CD1c-positive myeloid dendritic cell (primary cell): Measurements from ENCODE around the gene SHANK3.
A peak's percentile ranks its signal among the peaks of the same experiment; 100 is the strongest.

Experiments used
- DNase-seq: peaks from one replicate; pipeline ENCODE4 v3.0.0-alpha.2; 2016; ENCODE audit errors: extremely low spot score

The SHANK3 gene

GRCh38 chr22:50678218-50678650 is 5.6 kb downstream of the SHANK3 start:
- DNase-seq: no peak

DNA sequence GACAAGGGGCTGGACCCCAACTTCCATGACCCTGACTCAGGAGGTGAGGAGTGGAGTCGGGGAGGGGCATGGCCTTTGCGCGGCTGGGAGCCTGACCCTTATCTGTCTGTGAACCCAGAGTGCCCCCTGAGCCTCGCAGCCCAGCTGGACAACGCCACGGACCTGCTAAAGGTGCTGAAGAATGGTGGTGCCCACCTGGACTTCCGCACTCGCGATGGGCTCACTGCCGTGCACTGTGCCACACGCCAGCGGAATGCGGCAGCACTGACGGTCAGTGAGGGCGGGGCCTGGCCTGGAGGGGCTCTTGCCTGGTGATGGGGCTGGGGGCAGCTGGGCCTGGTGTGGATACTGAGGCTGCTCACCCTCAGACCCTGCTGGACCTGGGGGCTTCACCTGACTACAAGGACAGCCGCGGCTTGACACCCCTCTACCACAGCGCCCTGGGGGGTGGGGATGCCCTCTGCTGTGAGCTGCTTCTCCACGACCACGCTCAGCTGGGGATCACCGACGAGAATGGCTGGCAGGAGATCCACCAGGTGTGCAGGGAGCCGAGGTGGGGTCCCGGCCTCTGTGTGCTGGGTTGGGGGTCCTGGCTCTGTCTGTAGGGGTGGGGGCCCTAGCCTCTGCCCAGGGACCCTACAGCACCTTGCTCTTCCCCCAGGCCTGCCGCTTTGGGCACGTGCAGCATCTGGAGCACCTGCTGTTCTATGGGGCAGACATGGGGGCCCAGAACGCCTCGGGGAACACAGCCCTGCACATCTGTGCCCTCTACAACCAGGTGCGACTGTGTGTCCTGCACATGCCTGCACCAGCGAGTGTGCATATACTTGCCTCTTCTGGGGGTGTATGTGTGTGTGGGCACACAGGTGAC is 6.3 kb downstream of the SHANK3 start:
- no peak for DNase-seq

- no peak for DNase-seq
Measured at GRCh38 chr22:50683086-50683993, 10.7 kb downstream of the SHANK3 start.

DNA sequence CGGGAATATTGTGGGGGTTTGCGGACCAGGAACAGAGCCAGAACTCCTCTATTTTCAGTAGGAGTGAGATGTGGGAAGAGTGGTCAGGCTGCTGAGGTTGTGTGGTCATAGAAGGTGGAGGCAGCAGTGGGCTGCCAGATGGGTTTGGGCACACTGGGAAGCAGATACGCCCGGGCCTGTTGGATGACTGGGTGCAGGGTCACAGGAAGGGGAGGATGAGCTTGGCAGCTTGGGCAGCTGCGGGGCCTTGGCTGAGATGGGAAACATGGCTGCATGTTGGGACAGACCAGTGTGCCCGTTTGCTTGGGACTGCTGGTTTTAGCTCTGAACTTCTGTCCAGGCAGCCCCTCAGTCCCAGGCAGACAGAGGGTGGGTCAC is 11.4 kb downstream of the SHANK3 start:
- DNase-seq: no peak

DNA sequence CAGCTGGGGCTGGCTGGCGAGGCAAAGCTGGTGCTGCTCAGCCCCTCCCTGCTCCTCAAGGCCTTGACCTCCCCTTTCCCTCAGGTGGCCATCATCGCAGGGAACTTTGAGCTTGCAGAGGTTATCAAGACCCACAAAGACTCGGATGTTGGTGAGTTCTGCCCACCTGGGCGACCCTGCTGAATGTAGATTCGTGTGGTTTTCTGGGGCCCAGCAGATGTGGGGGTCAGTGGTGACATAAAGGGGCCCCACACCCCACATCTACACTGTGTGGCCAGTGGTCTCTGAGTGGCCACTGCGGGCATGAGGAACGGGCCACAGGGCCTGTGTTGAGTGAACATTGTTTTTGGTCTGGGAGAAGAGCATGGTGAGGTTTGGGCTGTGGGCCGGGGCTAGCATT is 11.9 kb downstream of the SHANK3 start:
- DNase-seq: no peak

DNA sequence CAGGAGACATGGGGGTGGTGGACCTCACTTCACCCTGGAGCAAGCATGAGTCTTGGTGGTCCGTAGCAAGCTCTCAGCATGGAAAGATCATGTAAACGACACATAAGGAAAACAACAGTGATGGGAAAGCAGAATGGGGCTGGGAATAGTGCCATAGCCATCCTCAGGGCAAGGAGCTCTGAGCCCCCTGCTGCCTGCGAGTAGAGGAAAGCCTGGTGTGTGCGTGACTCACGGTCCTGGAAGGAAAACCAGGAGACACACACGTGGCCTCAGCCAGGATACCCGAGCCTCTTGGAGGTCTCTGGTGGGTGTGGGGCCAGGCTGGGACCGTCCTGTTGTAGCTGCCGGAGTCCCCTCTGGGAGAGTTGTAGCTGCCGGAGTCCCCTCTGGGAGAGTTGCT is 12.4 kb downstream of the SHANK3 start:
- DNase-seq: no peak

DNA sequence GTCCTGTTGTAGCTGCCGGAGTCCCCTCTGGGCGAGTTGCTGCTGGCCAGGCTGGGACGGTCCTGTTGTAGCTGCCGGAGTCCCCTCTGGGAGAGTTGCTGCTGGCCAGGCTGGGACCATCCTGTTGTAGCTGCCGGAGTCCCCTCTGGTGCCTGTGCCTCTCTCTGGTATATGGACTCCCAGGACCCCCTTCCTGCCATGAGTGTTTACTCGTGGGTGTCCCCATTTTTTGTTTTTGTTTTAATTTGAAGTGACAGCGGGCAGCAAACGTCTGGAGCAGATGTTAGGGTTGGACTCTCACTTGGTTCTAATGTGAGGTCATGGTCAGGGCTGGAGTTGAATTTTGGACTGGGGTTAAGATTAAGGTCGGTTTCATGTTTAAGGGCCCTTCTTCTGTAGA is 14.2 kb downstream of the SHANK3 start:
- DNase-seq: no peak

DNA sequence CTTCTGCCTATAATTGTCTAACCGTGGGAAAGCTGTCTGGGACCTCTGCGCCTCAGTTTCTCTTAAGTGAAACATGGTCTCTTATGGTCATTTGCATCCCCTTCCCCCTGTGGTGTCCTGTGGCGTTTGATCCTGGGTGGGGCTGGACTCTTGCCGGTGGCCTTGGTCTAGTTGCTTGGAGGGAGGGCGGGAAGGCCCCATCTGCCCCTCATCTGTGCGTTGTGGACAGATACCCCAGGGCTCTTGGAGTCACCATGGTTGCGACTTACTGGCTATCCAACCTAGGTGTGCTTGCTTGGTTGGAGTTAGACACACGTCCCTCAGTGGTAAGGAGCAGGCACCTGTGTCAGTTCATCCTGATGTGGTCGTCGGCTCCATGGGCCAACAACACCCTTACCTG is 15.2 kb downstream of the SHANK3 start:
- no peak for DNase-seq

DNA sequence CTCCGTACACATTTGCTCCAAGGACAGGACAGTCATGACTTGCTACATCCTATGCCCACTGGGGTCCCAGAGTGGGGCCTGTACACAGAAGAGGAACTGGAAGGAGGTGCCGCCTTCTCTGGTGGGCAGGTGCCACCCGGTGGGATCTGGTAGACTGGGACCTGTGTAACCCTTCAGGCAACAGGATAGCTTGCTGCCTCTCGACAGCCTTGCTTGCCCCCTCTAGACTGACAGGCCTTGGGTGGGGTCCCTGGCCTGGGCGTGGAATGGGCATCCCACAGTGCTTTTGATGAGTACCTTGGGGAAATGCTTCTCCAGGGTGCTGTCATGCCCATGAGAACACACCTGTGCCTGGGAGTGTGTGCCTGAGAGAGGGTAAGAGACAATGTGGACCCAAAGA is 15.8 kb downstream of the SHANK3 start:
- DNase-seq: no peak

- peak; percentile 68 for DNase-seq
Measured at GRCh38 chr22:50691521-50691920, 18.9 kb downstream of the SHANK3 start.

DNA sequence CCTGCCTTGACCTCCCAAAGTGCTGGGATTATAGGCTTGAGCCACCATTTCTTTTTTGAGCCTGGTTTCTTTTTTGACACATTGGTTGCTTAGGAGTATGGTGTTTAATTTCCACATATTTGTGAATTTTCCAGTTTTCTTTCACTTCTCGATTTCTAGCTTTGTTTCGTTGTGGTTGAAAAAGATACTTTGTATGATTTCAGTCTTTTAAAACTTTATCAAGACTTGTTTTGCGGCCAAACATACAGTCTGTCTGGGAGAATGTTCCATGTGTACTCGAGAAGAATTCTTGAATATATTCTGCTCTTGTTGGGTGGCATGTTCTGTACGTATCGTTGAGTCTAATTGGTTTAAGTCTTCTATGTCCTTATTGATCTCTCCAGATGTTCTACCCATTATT is 20.8 kb downstream of the SHANK3 start:
- no peak for DNase-seq

GRCh38 chr22:50694099-50694605 is 21.5 kb downstream of the SHANK3 start:
- DNase-seq: no peak

DNA sequence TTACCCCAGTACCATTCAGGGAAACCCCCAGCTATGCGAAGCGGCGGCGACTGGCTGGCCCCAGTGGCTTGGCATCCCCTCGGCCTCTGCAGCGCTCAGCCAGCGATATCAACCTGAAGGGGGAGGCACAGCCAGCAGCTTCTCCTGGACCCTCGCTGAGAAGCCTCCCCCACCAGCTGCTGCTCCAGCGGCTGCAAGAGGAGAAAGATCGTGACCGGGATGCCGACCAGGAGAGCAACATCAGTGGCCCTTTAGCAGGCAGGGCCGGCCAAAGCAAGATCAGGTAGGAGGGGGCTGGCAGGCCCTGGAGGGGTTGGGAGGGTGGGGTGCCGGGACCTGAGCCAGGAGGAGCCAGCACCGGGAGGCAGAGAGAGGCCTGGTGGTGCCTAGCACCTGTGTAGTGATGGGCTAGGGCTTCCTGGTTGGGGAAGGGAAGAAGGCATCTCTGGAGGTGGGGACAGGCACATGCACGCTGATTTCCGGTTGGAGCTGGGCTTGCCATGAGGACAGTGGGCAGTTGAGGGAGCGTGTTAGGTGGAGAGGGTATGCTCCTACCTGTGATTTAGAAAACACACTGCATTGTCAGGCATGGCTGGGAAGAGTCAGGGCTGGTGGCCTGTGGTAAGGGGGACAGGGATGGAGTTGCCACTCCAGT is 22.3 kb downstream of the SHANK3 start:
- no peak for DNase-seq

DNA sequence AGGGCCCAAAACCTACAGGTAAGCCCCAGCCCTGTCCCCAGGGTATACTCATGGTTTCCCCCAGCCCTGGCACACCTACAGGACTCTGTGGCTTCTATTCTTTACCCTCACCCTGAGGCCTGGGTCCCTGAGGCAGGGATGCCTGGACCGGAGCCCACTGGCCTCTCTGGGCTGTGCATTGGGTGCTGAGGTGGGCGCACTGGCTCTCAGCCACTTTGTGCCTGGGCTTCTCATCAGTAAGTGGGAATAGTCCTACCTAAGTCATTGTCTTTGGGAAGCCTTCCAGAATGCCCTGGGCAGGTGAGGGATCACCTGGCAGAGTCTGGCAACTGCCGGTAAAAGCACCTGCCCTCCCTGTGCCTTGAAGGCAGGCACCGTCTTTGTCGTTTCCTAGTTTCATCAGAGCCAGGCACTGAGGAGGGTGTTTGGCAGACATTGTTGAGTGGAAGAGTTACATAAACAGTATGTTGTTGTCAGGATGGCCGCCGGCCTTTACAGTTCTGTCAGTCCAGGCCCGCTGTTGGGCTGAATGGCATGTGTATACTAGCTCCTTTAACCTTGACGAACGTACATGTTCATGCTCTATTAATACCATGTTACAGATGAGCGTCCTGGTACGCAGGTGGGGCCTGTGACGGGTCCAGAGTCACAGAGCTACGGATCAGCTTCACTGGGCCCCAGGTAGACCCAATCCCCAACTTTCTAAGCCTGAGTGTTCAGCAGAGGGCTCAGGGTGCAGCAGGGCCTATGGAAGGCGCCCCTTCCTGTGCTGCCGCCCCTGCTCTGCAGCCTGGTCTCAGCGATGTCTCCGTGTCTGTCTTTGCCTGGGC is 23.0 kb downstream of the SHANK3 start:
- DNase-seq: no peak

- no peak for DNase-seq
Measured at GRCh38 chr22:50696251-50696798, 23.7 kb downstream of the SHANK3 start.

- DNase-seq: no peak
Measured at GRCh38 chr22:50696799-50697561, 24.4 kb downstream of the SHANK3 start.

DNA sequence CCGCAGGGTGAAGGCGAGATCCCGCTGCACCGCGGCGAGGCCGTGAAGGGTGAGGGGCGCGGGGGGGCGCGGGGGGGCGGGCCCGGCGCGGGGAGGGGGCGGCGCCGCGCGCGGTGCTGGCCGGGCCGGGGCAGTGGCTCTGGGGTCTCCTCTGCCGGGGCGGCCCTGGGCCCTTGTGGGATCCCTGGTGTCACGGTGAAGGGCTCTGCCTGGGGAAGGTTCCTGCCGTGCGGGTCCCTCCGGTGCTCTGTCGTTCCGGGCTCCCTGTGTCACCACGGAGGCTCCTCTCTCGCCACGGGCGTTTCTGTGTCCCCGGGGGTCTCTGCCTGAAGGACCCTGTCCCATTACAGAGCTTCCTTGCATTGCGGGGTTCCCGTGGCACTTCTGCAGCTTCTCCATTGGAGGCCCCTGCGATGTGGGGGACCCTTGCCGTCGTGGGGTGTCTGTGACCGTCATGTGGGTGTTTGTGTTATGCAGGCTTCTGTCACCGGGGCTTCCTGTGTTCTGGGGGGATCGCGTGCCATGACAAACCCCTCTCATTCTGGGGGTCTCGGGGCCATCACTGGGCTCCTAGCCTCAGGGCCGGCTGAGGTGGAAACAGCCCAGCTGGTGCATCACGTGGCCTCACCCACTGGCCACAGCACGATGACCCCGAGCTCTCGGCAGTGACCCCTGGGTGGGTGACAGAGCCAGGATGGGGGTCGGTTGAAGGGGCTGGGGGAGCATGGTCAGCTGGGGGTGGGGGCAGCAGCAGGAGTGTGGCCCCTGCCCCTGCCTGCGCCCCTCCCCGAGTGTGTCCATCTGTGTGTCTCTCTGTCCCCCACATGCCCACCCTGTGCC is 25.3 kb downstream of the SHANK3 start:
- DNase-seq: no peak

DNA sequence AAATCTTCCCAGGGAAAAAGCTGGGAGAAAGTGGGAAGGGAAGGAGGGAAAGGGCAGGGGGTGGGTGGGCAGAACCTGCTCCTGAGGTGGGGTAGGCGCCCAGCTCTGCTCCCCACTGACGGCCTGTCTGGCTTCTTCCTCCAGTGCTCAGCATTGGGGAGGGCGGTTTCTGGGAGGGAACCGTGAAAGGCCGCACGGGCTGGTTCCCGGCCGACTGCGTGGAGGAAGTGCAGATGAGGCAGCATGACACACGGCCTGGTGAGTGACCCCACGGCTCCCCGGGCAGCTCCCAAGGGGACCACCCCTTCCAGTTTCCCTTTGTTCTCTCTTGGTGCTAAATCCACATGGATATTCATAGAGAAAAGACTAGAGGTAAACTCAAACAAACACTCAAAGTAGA is 25.9 kb downstream of the SHANK3 start:
- no peak for DNase-seq
